Measurements from ENCODE around the gene ATOH8.

Gene ATOH8

DNA sequence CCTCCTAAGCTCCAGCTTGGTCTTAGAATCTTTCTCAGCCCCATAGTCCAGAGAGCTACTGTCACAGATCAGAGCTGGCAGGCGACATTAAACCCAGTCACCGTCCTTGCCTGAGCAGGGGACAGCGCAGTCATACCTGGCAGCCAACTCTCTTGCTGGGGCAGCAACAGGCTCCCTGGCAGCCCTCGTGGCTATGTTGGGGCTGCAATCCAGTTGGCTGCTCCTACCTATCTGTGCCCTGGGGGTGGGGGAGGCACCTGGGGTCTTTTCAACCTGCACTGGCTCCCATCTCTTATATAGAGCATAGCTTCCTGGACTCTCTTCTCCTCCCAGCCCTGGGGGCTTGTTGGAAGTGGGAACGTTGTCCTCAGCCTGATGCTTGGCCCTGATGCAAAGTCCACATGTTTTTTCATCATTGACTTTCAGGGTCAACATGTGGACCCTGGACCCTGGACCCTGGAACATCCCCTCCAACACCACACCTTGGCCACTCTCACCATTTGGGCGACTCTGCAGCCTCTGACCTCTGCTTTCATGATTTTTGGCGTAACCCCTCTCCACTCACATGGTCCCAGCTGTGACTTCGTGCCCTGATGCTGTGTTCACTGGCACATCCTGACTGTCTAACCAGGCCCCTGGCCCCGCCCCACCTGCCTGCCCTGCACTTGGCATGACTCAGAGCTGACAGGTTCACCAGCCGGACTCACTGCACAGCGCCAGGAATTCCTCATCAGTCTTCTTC is 45.6 kb downstream of the ATOH8 start:
- no peak for DNase-seq
- Mint-ChIP-seq H3K27me3 (ENCODE audit: low read depth, poor library complexity) (peaks cover 7% of the 10 kb centered on the region), H3K4me3 (no peak overlapping the region), H3K36me3 (ENCODE audit: low read depth) (no peaks in the 10 kb centered on the region), H3K27ac (no peak overlapping the region), H3K4me1 (peaks cover 33% of the 10 kb centered on the region), H3K9me3 (peaks cover 14% of the 10 kb centered on the region)
- TF ChIP-seq, protein P1, sequence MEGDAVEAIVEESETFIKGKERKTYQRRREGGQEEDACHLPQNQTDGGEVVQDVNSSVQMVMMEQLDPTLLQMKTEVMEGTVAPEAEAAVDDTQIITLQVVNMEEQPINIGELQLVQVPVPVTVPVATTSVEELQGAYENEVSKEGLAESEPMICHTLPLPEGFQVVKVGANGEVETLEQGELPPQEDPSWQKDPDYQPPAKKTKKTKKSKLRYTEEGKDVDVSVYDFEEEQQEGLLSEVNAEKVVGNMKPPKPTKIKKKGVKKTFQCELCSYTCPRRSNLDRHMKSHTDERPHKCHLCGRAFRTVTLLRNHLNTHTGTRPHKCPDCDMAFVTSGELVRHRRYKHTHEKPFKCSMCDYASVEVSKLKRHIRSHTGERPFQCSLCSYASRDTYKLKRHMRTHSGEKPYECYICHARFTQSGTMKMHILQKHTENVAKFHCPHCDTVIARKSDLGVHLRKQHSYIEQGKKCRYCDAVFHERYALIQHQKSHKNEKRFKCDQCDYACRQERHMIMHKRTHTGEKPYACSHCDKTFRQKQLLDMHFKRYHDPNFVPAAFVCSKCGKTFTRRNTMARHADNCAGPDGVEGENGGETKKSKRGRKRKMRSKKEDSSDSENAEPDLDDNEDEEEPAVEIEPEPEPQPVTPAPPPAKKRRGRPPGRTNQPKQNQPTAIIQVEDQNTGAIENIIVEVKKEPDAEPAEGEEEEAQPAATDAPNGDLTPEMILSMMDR (IDR thresholded peaks at IDR 0.05), result no peak

- H3K9me3 Mint-ChIP-seq, result peaks cover 14% of the 10 kb centered on the region
- H3K27me3 Mint-ChIP-seq (ENCODE audit: low read depth, poor library complexity), result peaks cover 8% of the 10 kb centered on the region
- H3K36me3 Mint-ChIP-seq (ENCODE audit: low read depth), result no peaks in the 10 kb centered on the region
- no peak for DNase-seq
- no peak overlapping the region for H3K27ac Mint-ChIP-seq
- no peak overlapping the region for H3K4me3 Mint-ChIP-seq
- TF ChIP-seq, protein P1 (IDR thresholded peaks at IDR 0.05), result no peak
- peaks cover 23% of the 10 kb centered on the region for H3K4me1 Mint-ChIP-seq
Observed at GRCh38 chr2:85800586-85800985, 46.8 kb downstream of the ATOH8 start.

- Mint-ChIP-seq H3K36me3 (ENCODE audit: low read depth) (no peaks in the 10 kb centered on the region), H3K9me3 (peaks cover 14% of the 10 kb centered on the region), H3K4me3 (no peak overlapping the region), H3K27ac (no peak overlapping the region), H3K27me3 (ENCODE audit: low read depth, poor library complexity) (peaks cover 14% of the 10 kb centered on the region), H3K4me1 (peaks cover 12% of the 10 kb centered on the region)
- TF ChIP-seq, protein P1 (IDR thresholded peaks at IDR 0.05), result no peak
- DNase-seq, result no peak
Observed at GRCh38 chr2:85801871-85802270, 48.1 kb downstream of the ATOH8 start.

DNA sequence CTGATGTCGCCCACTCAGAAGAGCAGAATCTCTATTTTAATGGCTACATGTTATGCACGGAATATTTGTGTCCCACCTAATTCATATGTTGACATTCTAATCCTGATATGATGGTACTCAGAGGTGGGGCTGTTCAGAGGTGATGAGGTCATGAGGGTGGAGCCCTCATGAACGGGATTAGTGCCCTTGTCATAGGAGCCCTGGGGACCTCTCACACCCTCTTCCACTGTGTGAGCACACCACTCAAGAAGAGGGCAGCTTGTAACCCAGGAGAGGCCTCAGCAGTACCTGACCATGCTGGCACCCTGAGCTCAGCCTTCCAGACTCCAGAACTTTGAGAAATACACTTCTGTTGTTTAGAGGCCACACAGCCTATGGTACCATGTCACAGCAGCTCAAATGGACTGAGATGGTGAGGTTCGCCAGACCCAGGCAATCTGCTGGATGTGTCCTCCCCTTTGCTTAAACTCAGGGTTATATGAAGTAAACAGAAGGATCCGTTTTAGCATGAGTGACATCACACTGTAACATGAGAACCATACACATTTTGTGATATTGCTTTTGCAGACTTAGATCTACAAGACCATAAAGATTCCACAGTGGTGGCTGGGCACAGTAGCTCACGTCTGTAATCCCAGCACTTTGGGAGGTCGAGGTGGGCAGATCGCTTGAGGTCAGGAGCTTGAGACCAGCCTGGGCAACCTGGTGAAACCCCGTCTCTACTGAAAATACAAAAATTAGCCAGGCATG is 48.7 kb downstream of the ATOH8 start:
- no peak overlapping the region for H3K4me3 Mint-ChIP-seq
- DNase-seq, result no peak
- peaks cover 14% of the 10 kb centered on the region for H3K9me3 Mint-ChIP-seq
- peaks cover 14% of the 10 kb centered on the region for H3K27me3 Mint-ChIP-seq (ENCODE audit: low read depth, poor library complexity)
- H3K27ac Mint-ChIP-seq, result no peak overlapping the region
- peaks cover 6% of the 10 kb centered on the region for H3K4me1 Mint-ChIP-seq
- TF ChIP-seq, protein P1 (IDR thresholded peaks at IDR 0.05), result no peak
- H3K36me3 Mint-ChIP-seq (ENCODE audit: low read depth), result no peaks in the 10 kb centered on the region

DNA sequence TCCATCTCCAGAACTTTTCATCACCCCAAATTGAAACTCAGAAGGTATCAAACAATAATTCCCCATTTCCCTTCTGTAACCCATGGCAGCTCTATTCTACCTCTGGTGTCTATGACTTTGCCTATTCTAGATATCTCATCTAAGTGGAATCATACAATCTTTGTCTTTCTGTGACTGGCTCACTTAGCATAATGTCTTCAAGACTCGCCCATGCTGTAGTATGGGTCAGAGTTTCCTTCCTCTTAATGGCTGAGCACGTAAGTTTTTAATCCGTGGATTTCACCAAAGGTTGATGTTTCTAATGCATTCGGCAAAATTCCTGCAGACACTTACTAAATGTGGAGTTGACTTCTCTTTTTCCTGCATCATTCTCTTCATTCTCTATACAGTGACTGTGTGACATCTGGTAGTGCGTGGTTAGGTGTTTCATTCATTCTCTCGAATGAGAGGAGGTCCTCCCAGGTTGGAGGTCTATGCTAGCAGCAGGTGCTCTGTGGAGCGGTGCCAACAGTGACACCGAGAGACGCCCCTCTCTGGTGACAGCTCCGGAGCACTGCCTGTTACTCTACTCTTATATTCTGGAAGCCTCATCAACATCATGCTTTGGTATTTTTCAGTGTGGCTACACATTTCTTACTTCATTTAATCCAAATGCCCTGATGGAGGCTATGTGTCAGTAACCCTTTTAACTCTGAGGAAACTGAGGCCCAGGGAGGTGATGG is 50.1 kb downstream of the ATOH8 start:
- H3K4me3 Mint-ChIP-seq, result no peak overlapping the region
- no peaks in the 10 kb centered on the region for H3K36me3 Mint-ChIP-seq (ENCODE audit: low read depth)
- TF ChIP-seq, protein P1 (IDR thresholded peaks at IDR 0.05), result no peak
- H3K4me1 Mint-ChIP-seq, result no peaks in the 10 kb centered on the region
- DNase-seq, result no peak
- no peak overlapping the region for H3K27ac Mint-ChIP-seq
- H3K9me3 Mint-ChIP-seq, result peaks cover 14% of the 10 kb centered on the region
- H3K27me3 Mint-ChIP-seq (ENCODE audit: low read depth, poor library complexity), result peaks cover 15% of the 10 kb centered on the region

Data from nephron progenitor cell (in vitro differentiated cells).